SK-N-SH (cell line): ENCODE data around the gene FBXW5. TPM values are rescaled to one million over a fixed set of nuclear protein-coding genes. Genes with fewer than 3 reads are reported as not detected.

Experiments used
- CTCF ChIA-PET: fragments of 300-600, 350-600 bp; formaldehyde crosslinking; extraction: SDS; loops from one replicate; lab custom pipeline; 2021; lab: Yijun Ruan, JAX
- POLR2A ChIA-PET: fragments of 350-600 bp; sonication (Branson Sonifier 250); formaldehyde crosslinking; extraction: SDS; loops from one replicate; lab custom pipeline; 2020; ENCODE audit warnings: antibody characterized with exemption, inconsistent platforms; lab: Yijun Ruan, JAX
- DNase-seq: peaks from one replicate; pipeline ENCODE4 v3.0.0; 2012
- H2AFZ ChIP-seq: fragments of 200-600 bp; sonication (generic); 2 replicates; pipeline ENCODE4 v1.8.1; 2016; ENCODE audit warnings: antibody characterized with exemption, mild to moderate bottlenecking, low read depth
- H3F3A ChIP-seq: fragments of 200-600 bp; sonication (generic); replicated peaks from 2 replicates; pipeline ENCODE3; 2016; ENCODE audit warnings: antibody characterized with exemption, mild to moderate bottlenecking; ENCODE audit not compliant: insufficient read depth
- H3K27ac ChIP-seq, 2 experiments: fragments of 200-500 bp in 1 of 2; fragments of 200-600 bp in 1 of 2; sonication (Bioruptor generic) in 1 of 2; sonication (generic), shearing (Covaris generic) in 1 of 2; 2 replicates each; pipeline versions ENCODE4 v1.5.1 to v1.6.1; 2014 to 2016; ENCODE audit warnings: low read depth in 2 of 2, inconsistent platforms in 1 of 2, low read length in 1 of 2, mild to moderate bottlenecking in 1 of 2, mixed read lengths in 1 of 2
- H3K27me3 ChIP-seq: fragments of 200-600 bp; sonication (generic), shearing (Covaris generic); 2 replicates; pipeline ENCODE4 v1.6.1; 2016; ENCODE audit warnings: mixed run types; ENCODE audit not compliant: insufficient read depth
- H3K36me3 ChIP-seq, 2 experiments: fragments of 200-500 bp in 1 of 2; fragments of 200-600 bp in 1 of 2; sonication (Bioruptor generic) in 1 of 2; sonication (generic) in 1 of 2; replicated peaks in 1 of 2; 2 replicates each; pipeline versions ENCODE3 to v1.5.1; 2014 to 2016; ENCODE audit warnings: low read length in 1 of 2, mild to moderate bottlenecking in 1 of 2; ENCODE audit not compliant: insufficient read depth in 2 of 2, control insufficient read depth in 1 of 2
- H3K4me1 ChIP-seq, 2 experiments: fragments of 200-500 bp in 1 of 2; fragments of 200-600 bp in 1 of 2; sonication (Bioruptor generic) in 1 of 2; sonication (generic), shearing (Covaris generic) in 1 of 2; 2 replicates each; pipeline versions ENCODE4 v1.5.1 to v1.6.1; 2014 to 2016; ENCODE audit warnings: low read depth in 1 of 2, low read length in 1 of 2, mixed run types in 1 of 2; ENCODE audit not compliant: insufficient read depth in 2 of 2, control insufficient read depth in 1 of 2
- H3K4me2 ChIP-seq: fragments of 200-600 bp; sonication (generic), shearing (Covaris generic); 2 replicates; pipeline ENCODE4 v1.6.1; 2017; ENCODE audit warnings: mixed run types
- H3K4me3 ChIP-seq, 2 experiments: fragments of 200-500 bp in 1 of 2; fragments of 200-600 bp in 1 of 2; sonication (Bioruptor generic) in 1 of 2; sonication (generic), shearing (Covaris generic) in 1 of 2; 2 replicates each; pipeline versions ENCODE4 v1.5.1 to v1.8.1; 2014 to 2016; ENCODE audit warnings: low read depth in 2 of 2, inconsistent platforms in 1 of 2, low read length in 1 of 2, mild to moderate bottlenecking in 1 of 2, mixed read lengths in 1 of 2, moderate library complexity in 1 of 2
- H3K79me2 ChIP-seq: fragments of 200-600 bp; sonication (generic); 2 replicates; pipeline ENCODE4 v1.8.1; 2017; ENCODE audit warnings: mild to moderate bottlenecking; ENCODE audit not compliant: insufficient read depth
- H3K9ac ChIP-seq: fragments of 200-600 bp; sonication (generic); 2 replicates; pipeline ENCODE4 v1.6.1; 2017; ENCODE audit warnings: mixed run types
- H3K9me2 ChIP-seq: fragments of 200-600 bp; sonication (generic); 2 replicates; pipeline ENCODE4 v1.6.1; 2017; ENCODE audit warnings: mixed run types
- H3K9me3 ChIP-seq: fragments of 200-600 bp; sonication (generic); 2 replicates; pipeline ENCODE4 v1.6.1; 2017; ENCODE audit warnings: mixed run types, mild to moderate bottlenecking, moderate library complexity
- H4K20me1 ChIP-seq: fragments of 200-600 bp; sonication (generic); 2 replicates; pipeline ENCODE4 v1.6.1; 2017; ENCODE audit warnings: mild to moderate bottlenecking, mixed run types; ENCODE audit not compliant: insufficient read depth
- ELF1 ChIP-seq: IDR thresholded peaks from 2 replicates; pipeline ENCODE4 v1.4.0; 2012
- FOSL2 ChIP-seq: IDR thresholded peaks from 2 replicates; pipeline ENCODE4 v1.4.0; 2012; ENCODE audit warnings: low read depth, mild to moderate bottlenecking, moderate library complexity, borderline replicate concordance
- GATA2 ChIP-seq: sonication (generic); formaldehyde crosslinking; IDR thresholded peaks from 2 replicates; pipeline ENCODE4 v1.5.0; 2020; ENCODE audit warnings: mild to moderate bottlenecking, missing genetic modification reagents
- IRF3 ChIP-seq: fragments of 150-350 bp; IDR thresholded peaks from 2 replicates; pipeline ENCODE4 v1.6.1; 2016; ENCODE audit warnings: mild to moderate bottlenecking, low read depth, low read length
- MEF2A ChIP-seq: IDR thresholded peaks from 2 replicates; pipeline ENCODE4 v1.4.0; 2012; ENCODE audit warnings: low read depth, borderline replicate concordance
- NRF1 ChIP-seq: IDR thresholded peaks from 2 replicates; pipeline ENCODE4 v1.6.1; 2012; ENCODE audit warnings: low read depth, mild to moderate bottlenecking, low read length
- PBX3 ChIP-seq: IDR thresholded peaks from 2 replicates; pipeline ENCODE4; 2012
- POLR2AphosphoS5 ChIP-seq: IDR thresholded peaks from 2 replicates; pipeline ENCODE4 v1.6.1; 2012; ENCODE audit warnings: low read depth, low read length
- REST ChIP-seq: IDR thresholded peaks from 2 replicates; pipeline ENCODE4 v1.6.1; 2012; ENCODE audit warnings: mild to moderate bottlenecking, low read depth, low read length, moderate library complexity
- TAF1 ChIP-seq: IDR thresholded peaks from 2 replicates; pipeline ENCODE4 v1.6.1; 2012; ENCODE audit warnings: low read depth, mild to moderate bottlenecking, low read length, moderate library complexity, borderline replicate concordance
- USF1 ChIP-seq: IDR thresholded peaks from 2 replicates; pipeline ENCODE4 v1.4.0; 2012; ENCODE audit warnings: low read depth, borderline replicate concordance
- WGBS: methylation state at CpG from one replicate; pipeline ENCODE4 v1.1.6; 2017; ENCODE audit warnings: low lambda C conversion rate; 5-methylcytosine and 5-hydroxymethylcytosine counted together
- polyA plus RNA-seq, 3 experiments: library from polyadenylated mRNA; depleted of rRNA; stranded (reverse); fragments of >200 nt; gene quantifications; 2 replicates each; pipeline ENCODE4 v1.2.3, GENCODE V29; 2012

The FBXW5 gene
- polyA plus RNA-seq, 1 of the 3 experiments (the other 2 are of a cell fraction): 78.9 TPM

- H3K9ac ChIP-seq: no peak overlapping the region; the same call in 1 of the 2 replicates
- peaks cover 0 to 17% of the 10 kb centered on the region in 2 experiments; a peak in 1 of 4 replicates for H3K4me1 ChIP-seq
- no peaks in the 10 kb centered on the region for H3K27me3 ChIP-seq
- H4K20me1 ChIP-seq: peaks cover 13% of the 10 kb centered on the region
- H2AFZ ChIP-seq: no peak overlapping the region
- H3K79me2 ChIP-seq: peaks cover 28% of the 10 kb centered on the region
- H3K36me3 ChIP-seq: peaks cover 10 to 38% of the 10 kb centered on the region in 2 experiments
- no peaks in the 10 kb centered on the region for H3K9me2 ChIP-seq
- TF ChIP-seq GATA2 (CRISPR knock-in tag): no peak
- TF ChIP-seq MEF2A: no peak
- no peak for TF ChIP-seq FOSL2
- no peak for TF ChIP-seq NRF1
- no peak for TF ChIP-seq USF1
- no peak for TF ChIP-seq TAF1
- no peak for TF ChIP-seq REST
- no peak for TF ChIP-seq PBX3
- TF ChIP-seq IRF3: no peak
- no peak for TF ChIP-seq POLR2AphosphoS5
- no peak for TF ChIP-seq ELF1
- TF ChIP-seq, all 33 proteins: peak for 0
- POLR2A ChIA-PET: interaction anchor here (0.6 kb wide), 1 partner anchor 57 kb away, joined by 3 read pairs; no protein-coding TSS in a partner anchor
- CTCF ChIA-PET: interaction anchor here (0.7 to 2.4 kb wide), 3 partner anchors 56 to 143 kb away, joined by 3 to 7 read pairs (median 3); partner anchors contain the start of gene AJM1
- 96% methylated on average over 5 of the region's 16 CpGs for WGBS
- H3K9me3 ChIP-seq: no peaks in the 10 kb centered on the region
- H3F3A ChIP-seq: peaks cover 6% of the 10 kb centered on the region
- H3K27ac ChIP-seq: no peak overlapping the region; a peak in 1 of 4 replicates
- peak overlapping the region; percentile 77 to 94; a peak in 3 of 4 replicates for H3K4me3 ChIP-seq
- DNase-seq: no peak
- H3K4me2 ChIP-seq: peak overlapping the region; percentile 96
Measured at GRCh38 chr9:136942881-136943230, 1.7 kb downstream of the FBXW5 start.
